ENCODE measurements around the gene COMT. TPM values are rescaled to one million over a fixed set of nuclear protein-coding genes. Genes with fewer than 3 reads are reported as not detected.

Gene COMT
- total and polyA plus RNA-seq, 2 experiments from 2014 or later: 29.6 to 29.8 TPM

DNA sequence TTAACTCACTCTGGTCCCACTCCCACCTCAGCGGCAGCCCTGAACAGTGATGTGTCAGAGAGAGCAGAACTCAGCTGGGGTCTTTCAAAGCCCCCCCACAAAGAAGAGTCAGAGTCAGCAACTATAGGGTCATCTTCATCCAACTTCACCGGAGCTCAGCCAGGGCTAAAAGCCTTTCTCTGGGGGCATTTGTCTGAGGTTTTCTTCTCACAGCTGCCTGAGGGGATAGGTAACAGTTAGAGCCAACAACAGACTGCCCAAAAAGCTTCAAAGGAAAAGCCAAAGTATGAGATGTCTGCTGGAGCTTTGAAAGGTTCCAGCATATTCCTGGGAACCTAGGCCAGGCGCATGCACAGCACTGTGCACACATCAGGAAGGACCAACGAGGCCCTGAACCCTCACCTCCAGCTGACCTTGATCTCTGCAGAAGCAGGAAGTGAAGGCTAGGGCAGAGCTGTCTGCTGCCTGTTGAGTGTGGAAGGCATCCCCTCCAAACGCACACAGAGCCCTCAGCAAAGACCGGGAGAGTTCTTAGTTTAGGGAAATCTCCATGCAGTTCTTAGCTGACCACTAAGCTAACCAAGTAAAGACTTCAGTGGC is 28.1 kb upstream of the COMT start:
- H3K9me2 ChIP-seq (ENCODE audit: insufficient read depth): no peaks in the 10 kb centered on the region
- H3K27me3 ChIP-seq (ENCODE audit: insufficient read depth): no peaks in the 10 kb centered on the region
- Mint-ChIP-seq H3K4me3 (no peak overlapping the region), H3K4me1 (peaks cover 2% of the 10 kb centered on the region; the same call in 1 of the 3 replicates), H3K27me3 (ENCODE audit: insufficient read depth, low read depth, poor library complexity) (peaks cover 7% of the 10 kb centered on the region), H3K36me3 (ENCODE audit: low read depth) (peaks cover 22% of the 10 kb centered on the region), H3K9me3 (no peaks in the 10 kb centered on the region), H3K27ac (no peak overlapping the region)
- H3K4me1 ChIP-seq (ENCODE audit: insufficient read depth): no peaks in the 10 kb centered on the region
- H3K79me2 ChIP-seq (replicated peaks; ENCODE audit: insufficient read depth): no peaks in the 10 kb centered on the region
- no peak overlapping the region for H3K4me2 ChIP-seq
- H2AFZ ChIP-seq: no peak overlapping the region
- ATAC-seq: no peak
- TF ChIP-seq JUNB (IDR thresholded peaks at IDR 0.05; ENCODE audit: unreplicated experiment) (no peak), POLR2AphosphoS5 (IDR thresholded peaks at IDR 0.05; ENCODE audit: low read depth) (no peak), ZNF331 (CRISPR knock-in tag; IDR thresholded peaks at IDR 0.05; ENCODE audit: low read depth) (no peak), NANOG (IDR thresholded peaks at IDR 0.05; ENCODE audit: borderline replicate concordance) (no peak), STAT1 (IDR thresholded peaks at IDR 0.05; ENCODE audit: unreplicated experiment) (no peak), ZNF114 (CRISPR knock-in tag; IDR thresholded peaks at IDR 0.05) (no peak), CREB1 (CRISPR knock-in tag; IDR thresholded peaks at IDR 0.05; ENCODE audit: low read depth) (no peak), EZH2 (IDR thresholded peaks at IDR 0.05; ENCODE audit: low read depth, unreplicated experiment) (no peak), EZH2phosphoT487 (IDR thresholded peaks at IDR 0.05; ENCODE audit: unreplicated experiment) (no peak)
- TF ChIP-seq, protein P1, sequence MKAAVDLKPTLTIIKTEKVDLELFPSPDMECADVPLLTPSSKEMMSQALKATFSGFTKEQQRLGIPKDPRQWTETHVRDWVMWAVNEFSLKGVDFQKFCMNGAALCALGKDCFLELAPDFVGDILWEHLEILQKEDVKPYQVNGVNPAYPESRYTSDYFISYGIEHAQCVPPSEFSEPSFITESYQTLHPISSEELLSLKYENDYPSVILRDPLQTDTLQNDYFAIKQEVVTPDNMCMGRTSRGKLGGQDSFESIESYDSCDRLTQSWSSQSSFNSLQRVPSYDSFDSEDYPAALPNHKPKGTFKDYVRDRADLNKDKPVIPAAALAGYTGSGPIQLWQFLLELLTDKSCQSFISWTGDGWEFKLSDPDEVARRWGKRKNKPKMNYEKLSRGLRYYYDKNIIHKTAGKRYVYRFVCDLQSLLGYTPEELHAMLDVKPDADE (IDR thresholded peaks at IDR 0.05): no peak
- TF ChIP-seq, protein P2, sequence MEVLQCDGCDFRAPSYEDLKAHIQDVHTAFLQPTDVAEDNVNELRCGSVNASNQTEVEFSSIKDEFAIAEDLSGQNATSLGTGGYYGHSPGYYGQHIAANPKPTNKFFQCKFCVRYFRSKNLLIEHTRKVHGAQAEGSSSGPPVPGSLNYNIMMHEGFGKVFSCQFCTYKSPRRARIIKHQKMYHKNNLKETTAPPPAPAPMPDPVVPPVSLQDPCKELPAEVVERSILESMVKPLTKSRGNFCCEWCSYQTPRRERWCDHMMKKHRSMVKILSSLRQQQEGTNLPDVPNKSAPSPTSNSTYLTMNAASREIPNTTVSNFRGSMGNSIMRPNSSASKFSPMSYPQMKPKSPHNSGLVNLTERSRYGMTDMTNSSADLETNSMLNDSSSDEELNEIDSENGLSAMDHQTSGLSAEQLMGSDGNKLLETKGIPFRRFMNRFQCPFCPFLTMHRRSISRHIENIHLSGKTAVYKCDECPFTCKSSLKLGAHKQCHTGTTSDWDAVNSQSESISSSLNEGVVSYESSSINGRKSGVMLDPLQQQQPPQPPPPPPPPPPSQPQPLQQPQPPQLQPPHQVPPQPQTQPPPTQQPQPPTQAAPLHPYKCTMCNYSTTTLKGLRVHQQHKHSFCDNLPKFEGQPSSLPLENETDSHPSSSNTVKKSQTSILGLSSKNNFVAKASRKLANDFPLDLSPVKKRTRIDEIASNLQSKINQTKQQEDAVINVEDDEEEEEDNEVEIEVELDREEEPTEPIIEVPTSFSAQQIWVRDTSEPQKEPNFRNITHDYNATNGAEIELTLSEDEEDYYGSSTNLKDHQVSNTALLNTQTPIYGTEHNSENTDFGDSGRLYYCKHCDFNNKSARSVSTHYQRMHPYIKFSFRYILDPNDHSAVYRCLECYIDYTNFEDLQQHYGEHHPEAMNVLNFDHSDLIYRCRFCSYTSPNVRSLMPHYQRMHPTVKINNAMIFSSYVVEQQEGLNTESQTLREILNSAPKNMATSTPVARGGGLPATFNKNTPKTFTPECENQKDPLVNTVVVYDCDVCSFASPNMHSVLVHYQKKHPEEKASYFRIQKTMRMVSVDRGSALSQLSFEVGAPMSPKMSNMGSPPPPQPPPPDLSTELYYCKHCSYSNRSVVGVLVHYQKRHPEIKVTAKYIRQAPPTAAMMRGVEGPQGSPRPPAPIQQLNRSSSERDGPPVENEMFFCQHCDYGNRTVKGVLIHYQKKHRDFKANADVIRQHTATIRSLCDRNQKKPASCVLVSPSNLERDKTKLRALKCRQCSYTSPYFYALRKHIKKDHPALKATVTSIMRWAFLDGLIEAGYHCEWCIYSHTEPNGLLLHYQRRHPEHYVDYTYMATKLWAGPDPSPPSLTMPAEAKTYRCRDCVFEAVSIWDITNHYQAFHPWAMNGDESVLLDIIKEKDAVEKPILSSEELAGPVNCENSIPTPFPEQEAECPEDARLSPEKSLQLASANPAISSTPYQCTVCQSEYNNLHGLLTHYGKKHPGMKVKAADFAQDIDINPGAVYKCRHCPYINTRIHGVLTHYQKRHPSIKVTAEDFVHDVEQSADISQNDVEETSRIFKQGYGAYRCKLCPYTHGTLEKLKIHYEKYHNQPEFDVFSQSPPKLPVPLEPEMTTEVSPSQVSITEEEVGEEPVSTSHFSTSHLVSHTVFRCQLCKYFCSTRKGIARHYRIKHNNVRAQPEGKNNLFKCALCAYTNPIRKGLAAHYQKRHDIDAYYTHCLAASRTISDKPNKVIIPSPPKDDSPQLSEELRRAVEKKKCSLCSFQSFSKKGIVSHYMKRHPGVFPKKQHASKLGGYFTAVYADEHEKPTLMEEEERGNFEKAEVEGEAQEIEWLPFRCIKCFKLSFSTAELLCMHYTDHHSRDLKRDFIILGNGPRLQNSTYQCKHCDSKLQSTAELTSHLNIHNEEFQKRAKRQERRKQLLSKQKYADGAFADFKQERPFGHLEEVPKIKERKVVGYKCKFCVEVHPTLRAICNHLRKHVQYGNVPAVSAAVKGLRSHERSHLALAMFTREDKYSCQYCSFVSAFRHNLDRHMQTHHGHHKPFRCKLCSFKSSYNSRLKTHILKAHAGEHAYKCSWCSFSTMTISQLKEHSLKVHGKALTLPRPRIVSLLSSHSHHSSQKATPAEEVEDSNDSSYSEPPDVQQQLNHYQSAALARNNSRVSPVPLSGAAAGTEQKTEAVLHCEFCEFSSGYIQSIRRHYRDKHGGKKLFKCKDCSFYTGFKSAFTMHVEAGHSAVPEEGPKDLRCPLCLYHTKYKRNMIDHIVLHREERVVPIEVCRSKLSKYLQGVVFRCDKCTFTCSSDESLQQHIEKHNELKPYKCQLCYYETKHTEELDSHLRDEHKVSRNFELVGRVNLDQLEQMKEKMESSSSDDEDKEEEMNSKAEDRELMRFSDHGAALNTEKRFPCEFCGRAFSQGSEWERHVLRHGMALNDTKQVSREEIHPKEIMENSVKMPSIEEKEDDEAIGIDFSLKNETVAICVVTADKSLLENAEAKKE (CRISPR knock-in tag; IDR thresholded peaks at IDR 0.05): no peak
- TF ChIP-seq, protein P3, sequence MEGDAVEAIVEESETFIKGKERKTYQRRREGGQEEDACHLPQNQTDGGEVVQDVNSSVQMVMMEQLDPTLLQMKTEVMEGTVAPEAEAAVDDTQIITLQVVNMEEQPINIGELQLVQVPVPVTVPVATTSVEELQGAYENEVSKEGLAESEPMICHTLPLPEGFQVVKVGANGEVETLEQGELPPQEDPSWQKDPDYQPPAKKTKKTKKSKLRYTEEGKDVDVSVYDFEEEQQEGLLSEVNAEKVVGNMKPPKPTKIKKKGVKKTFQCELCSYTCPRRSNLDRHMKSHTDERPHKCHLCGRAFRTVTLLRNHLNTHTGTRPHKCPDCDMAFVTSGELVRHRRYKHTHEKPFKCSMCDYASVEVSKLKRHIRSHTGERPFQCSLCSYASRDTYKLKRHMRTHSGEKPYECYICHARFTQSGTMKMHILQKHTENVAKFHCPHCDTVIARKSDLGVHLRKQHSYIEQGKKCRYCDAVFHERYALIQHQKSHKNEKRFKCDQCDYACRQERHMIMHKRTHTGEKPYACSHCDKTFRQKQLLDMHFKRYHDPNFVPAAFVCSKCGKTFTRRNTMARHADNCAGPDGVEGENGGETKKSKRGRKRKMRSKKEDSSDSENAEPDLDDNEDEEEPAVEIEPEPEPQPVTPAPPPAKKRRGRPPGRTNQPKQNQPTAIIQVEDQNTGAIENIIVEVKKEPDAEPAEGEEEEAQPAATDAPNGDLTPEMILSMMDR (conservative IDR thresholded peaks at IDR 0.05; ENCODE audit: low read depth in 2 of 2): no peak
- TF ChIP-seq, protein P4, sequence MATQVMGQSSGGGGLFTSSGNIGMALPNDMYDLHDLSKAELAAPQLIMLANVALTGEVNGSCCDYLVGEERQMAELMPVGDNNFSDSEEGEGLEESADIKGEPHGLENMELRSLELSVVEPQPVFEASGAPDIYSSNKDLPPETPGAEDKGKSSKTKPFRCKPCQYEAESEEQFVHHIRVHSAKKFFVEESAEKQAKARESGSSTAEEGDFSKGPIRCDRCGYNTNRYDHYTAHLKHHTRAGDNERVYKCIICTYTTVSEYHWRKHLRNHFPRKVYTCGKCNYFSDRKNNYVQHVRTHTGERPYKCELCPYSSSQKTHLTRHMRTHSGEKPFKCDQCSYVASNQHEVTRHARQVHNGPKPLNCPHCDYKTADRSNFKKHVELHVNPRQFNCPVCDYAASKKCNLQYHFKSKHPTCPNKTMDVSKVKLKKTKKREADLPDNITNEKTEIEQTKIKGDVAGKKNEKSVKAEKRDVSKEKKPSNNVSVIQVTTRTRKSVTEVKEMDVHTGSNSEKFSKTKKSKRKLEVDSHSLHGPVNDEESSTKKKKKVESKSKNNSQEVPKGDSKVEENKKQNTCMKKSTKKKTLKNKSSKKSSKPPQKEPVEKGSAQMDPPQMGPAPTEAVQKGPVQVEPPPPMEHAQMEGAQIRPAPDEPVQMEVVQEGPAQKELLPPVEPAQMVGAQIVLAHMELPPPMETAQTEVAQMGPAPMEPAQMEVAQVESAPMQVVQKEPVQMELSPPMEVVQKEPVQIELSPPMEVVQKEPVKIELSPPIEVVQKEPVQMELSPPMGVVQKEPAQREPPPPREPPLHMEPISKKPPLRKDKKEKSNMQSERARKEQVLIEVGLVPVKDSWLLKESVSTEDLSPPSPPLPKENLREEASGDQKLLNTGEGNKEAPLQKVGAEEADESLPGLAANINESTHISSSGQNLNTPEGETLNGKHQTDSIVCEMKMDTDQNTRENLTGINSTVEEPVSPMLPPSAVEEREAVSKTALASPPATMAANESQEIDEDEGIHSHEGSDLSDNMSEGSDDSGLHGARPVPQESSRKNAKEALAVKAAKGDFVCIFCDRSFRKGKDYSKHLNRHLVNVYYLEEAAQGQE (IDR thresholded peaks at IDR 0.05; ENCODE audit: unreplicated experiment): no peak
- no peak overlapping the region for H3K27ac ChIP-seq (ENCODE audit: low read depth)
- no peak for DNase-seq (ENCODE audit: low spot score)
- H3K36me3 ChIP-seq (ENCODE audit: insufficient read depth): no peaks in the 10 kb centered on the region
- H3F3A ChIP-seq (replicated peaks; ENCODE audit: low read depth): no peaks in the 10 kb centered on the region
- 0 out of 2 replicates have a peak, but pooled peaks cover 3% of the 10 kb centered on the region for H4K20me1 ChIP-seq (replicated peaks; ENCODE audit: insufficient read depth)
- no peak overlapping the region for H3K4me3 ChIP-seq

Data from GM23338 (cell line).